SK-N-SH (cell line): Measurements from ENCODE around the gene SLC9A4.

Source experiments
- CTCF ChIP-seq: fragments of 200-600 bp; sonication (generic); IDR thresholded peaks from 2 replicates; pipeline ENCODE4 v1.6.1; 2017; ENCODE audit warnings: antibody characterized with exemption, mild to moderate bottlenecking, moderate library complexity
- FOSL2 ChIP-seq: IDR thresholded peaks from 2 replicates; pipeline ENCODE4 v1.4.0; 2012; ENCODE audit warnings: low read depth, mild to moderate bottlenecking, moderate library complexity, borderline replicate concordance
- FOXM1 ChIP-seq: IDR thresholded peaks from 2 replicates; pipeline ENCODE4 v1.4.0; 2012; ENCODE audit warnings: low read depth, mild to moderate bottlenecking
- MAX ChIP-seq: IDR thresholded peaks from 2 replicates; pipeline ENCODE4 v1.4.0; 2012; ENCODE audit warnings: low read depth
- POLR2AphosphoS5 ChIP-seq: IDR thresholded peaks from 2 replicates; pipeline ENCODE4 v1.6.1; 2012; ENCODE audit warnings: low read depth, low read length
- REST ChIP-seq: IDR thresholded peaks from 2 replicates; pipeline ENCODE4 v1.6.1; 2012; ENCODE audit warnings: mild to moderate bottlenecking, low read depth, low read length, moderate library complexity
- TCF12 ChIP-seq: IDR thresholded peaks from 2 replicates; pipeline ENCODE4 v1.4.0; 2012
- TEAD4 ChIP-seq: IDR thresholded peaks from 2 replicates; pipeline ENCODE4 v1.4.0; 2012; ENCODE audit warnings: mild to moderate bottlenecking, borderline replicate concordance; ENCODE audit not compliant: insufficient read depth
- USF1 ChIP-seq: IDR thresholded peaks from 2 replicates; pipeline ENCODE4 v1.4.0; 2012; ENCODE audit warnings: low read depth, borderline replicate concordance
- USF2 ChIP-seq: fragments of 150-350 bp; IDR thresholded peaks from 2 replicates; pipeline ENCODE4 v1.6.1; 2017; ENCODE audit warnings: antibody characterized with exemption, low read length, low read depth, borderline replicate concordance
- YY1 ChIP-seq: IDR thresholded peaks from 2 replicates; pipeline ENCODE4 v1.4.0; 2012; ENCODE audit warnings: low read depth, mild to moderate bottlenecking

GRCh38 chr2:102486941-102487702, 14.1 kb downstream of the SLC9A4 start:
- no peak for TF ChIP-seq TEAD4
- TF ChIP-seq REST: no peak
- TF ChIP-seq TCF12: no peak
- TF ChIP-seq FOXM1: no peak
- no peak for TF ChIP-seq CTCF
- TF ChIP-seq FOSL2: no peak
- no peak for TF ChIP-seq POLR2AphosphoS5
- TF ChIP-seq USF2: no peak
- no peak for TF ChIP-seq MAX
- TF ChIP-seq USF1: no peak
- TF ChIP-seq YY1: no peak
